ENCODE data around the gene C1orf146.
"Not testable (repeated sequence)": the region's sequence is repeated elsewhere in the genome, so short reads cannot be mapped to it uniquely, and the experiment has no call there.

Gene C1orf146

GRCh38 chr1:92217721-92218120 lies at the start of gene C1orf146:
Gene C1orf146 (plus strand): TSS chr1:92217915. CDS start chr1:92231421, 13,506 bp downstream.
- no peak for DNase-seq (ENCODE audit: low read depth in 2 of 2)

- DNase-seq (ENCODE audit: low read depth in 2 of 2): no peak
Measured at GRCh38 chr1:92168657-92169056, 49.1 kb upstream of the C1orf146 start.

- DNase-seq (ENCODE audit: low read depth in 2 of 2): no peak
Measured at GRCh38 chr1:92169214-92170005, 48.3 kb upstream of the C1orf146 start.

- no peak for DNase-seq (ENCODE audit: low read depth in 2 of 2)
Measured at GRCh38 chr1:92184632-92185031, 33.1 kb upstream of the C1orf146 start.

- no peak for DNase-seq (ENCODE audit: low read depth in 2 of 2)
Measured at GRCh38 chr1:92186081-92186480, 31.6 kb upstream of the C1orf146 start.

GRCh38 chr1:92188436-92189255 lies 29.1 kb upstream of the C1orf146 start:
- no peak for DNase-seq (ENCODE audit: low read depth in 2 of 2)

- no peak for DNase-seq (ENCODE audit: low read depth in 2 of 2)
Measured at GRCh38 chr1:92191726-92192125, 26.0 kb upstream of the C1orf146 start.

GRCh38 chr1:92192246-92192645 lies 25.5 kb upstream of the C1orf146 start:
- no peak for DNase-seq (ENCODE audit: low read depth in 2 of 2)

- no peak for DNase-seq (ENCODE audit: low read depth in 2 of 2)
Measured at GRCh38 chr1:92194511-92194910, 23.2 kb upstream of the C1orf146 start.

GRCh38 chr1:92201973-92202372 lies 15.7 kb upstream of the C1orf146 start:
- no peak for DNase-seq (ENCODE audit: low read depth in 2 of 2)

GRCh38 chr1:92203105-92203504 lies 14.6 kb upstream of the C1orf146 start:
- DNase-seq (ENCODE audit: low read depth in 2 of 2): no peak

GRCh38 chr1:92210701-92211100 lies 7.0 kb upstream of the C1orf146 start:
- no peak for DNase-seq (ENCODE audit: low read depth in 2 of 2)

GRCh38 chr1:92211166-92211565 lies 6.5 kb upstream of the C1orf146 start:
- DNase-seq (ENCODE audit: low read depth in 2 of 2): no peak

- no peak for DNase-seq (ENCODE audit: low read depth in 2 of 2)
Measured at GRCh38 chr1:92218559-92218958, 844 bp downstream of the C1orf146 start.

- DNase-seq (ENCODE audit: low read depth in 2 of 2): no peak
Measured at GRCh38 chr1:92219028-92219427, 1.3 kb downstream of the C1orf146 start.

GRCh38 chr1:92228401-92228800 lies 10.7 kb downstream of the C1orf146 start:
- no peak for DNase-seq (ENCODE audit: low read depth in 2 of 2)

GRCh38 chr1:92230736-92231135 lies 13.0 kb downstream of the C1orf146 start:
- no peak for DNase-seq (ENCODE audit: low read depth in 2 of 2)

GRCh38 chr1:92240034-92240433 lies 22.3 kb downstream of the C1orf146 start:
- DNase-seq (ENCODE audit: low read depth in 2 of 2): no peak

- no peak for DNase-seq (ENCODE audit: low read depth in 2 of 2)
Measured at GRCh38 chr1:92244376-92244775, 26.7 kb downstream of the C1orf146 start.

- not testable (repeated sequence) for DNase-seq (ENCODE audit: low read depth in 2 of 2)
Measured at GRCh38 chr1:92254714-92255113, 37.0 kb downstream of the C1orf146 start.

GRCh38 chr1:92259350-92259749 lies 41.6 kb downstream of the C1orf146 start:
- DNase-seq (ENCODE audit: low read depth in 2 of 2): no peak

GRCh38 chr1:92262516-92262915 lies 44.8 kb downstream of the C1orf146 start:
- no peak for DNase-seq (ENCODE audit: low read depth in 2 of 2)

GRCh38 chr1:92273039-92273438 lies 55.3 kb downstream of the C1orf146 start:
- DNase-seq (ENCODE audit: low read depth in 2 of 2): no peak

All from stimulated activated CD8-positive, alpha-beta memory T cell treated with anti-CD3 and anti-CD28 coated beads, Interleukin-7, amount 100 ng/mL, for 1 hour (primary cell).